Measurements from ENCODE around the gene RICTOR.

The RICTOR gene

DNA sequence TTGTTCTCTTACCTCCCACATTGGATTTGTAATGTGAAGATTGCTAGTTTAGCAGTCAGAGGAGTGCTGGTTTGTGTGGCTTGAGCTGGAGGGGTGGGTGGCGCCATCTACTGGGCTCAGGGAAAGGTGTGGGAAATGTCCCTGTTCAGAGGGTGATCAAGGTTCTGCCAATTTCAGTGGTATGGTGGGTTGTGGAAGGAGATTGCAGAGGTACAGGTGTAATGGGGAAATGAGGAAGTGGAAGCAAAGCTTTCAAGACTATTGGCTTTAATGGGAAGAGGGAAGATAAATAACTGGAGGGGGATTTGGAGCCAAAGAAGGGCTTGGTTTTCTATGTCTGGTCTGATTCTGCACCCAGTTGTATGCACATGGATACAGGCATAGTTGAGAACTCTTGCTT is 152.0 kb downstream of the RICTOR start:
- no peak overlapping the region for H3K27ac ChIP-seq
- peak; percentile 97 for TF ChIP-seq CTCF (conservative IDR thresholded peaks at IDR 0.05)

DNA sequence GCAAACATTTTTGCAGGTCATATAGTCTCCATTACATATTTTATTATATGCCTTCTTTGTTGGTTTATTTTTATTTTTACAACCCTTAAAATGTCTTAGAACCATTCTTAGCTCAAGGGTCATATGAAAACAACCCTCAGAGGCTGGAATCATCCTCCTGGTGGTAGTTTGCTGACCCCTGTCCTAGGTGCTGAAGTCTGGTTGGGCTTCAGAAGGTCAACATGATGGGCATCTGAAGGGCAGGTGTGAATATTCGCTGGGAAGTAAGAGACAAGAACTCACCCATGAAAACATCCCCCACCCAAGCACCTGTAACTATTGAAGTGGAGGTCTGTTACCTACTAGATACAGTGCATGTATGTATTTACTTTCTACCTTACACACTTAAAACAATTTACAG is 153.0 kb downstream of the RICTOR start:
- TF ChIP-seq CTCF (conservative IDR thresholded peaks at IDR 0.05): no peak
- H3K27ac ChIP-seq: no peak overlapping the region

GRCh38 chr5:38916802-38917201 is 157.4 kb downstream of the RICTOR start:
- no peak for TF ChIP-seq CTCF (conservative IDR thresholded peaks at IDR 0.05)
- H3K27ac ChIP-seq: no peak overlapping the region

GRCh38 chr5:38913714-38914113 is 160.5 kb downstream of the RICTOR start:
- H3K27ac ChIP-seq: no peak overlapping the region
- no peak for TF ChIP-seq CTCF (conservative IDR thresholded peaks at IDR 0.05)

DNA sequence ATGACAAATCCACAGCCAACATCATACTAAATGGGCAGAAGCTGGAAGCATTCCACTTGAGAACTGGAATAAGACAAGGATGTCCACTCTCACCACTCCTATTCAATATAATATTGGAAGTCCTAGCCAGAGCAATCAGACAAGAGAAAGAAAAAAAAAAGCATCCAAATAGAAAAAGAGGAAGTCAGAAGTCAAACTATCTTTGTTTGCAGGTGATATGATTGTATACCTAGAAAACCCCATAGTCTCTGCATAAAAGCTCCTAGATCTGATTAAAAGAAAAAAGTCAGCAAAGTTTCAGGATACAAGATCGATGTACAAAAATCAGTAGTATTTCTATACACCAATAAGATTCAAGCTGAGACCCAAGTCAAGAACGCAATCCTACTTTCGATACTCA is 162.3 kb downstream of the RICTOR start:
- H3K27ac ChIP-seq: no peak overlapping the region
- no peak for TF ChIP-seq CTCF (conservative IDR thresholded peaks at IDR 0.05)

DNA sequence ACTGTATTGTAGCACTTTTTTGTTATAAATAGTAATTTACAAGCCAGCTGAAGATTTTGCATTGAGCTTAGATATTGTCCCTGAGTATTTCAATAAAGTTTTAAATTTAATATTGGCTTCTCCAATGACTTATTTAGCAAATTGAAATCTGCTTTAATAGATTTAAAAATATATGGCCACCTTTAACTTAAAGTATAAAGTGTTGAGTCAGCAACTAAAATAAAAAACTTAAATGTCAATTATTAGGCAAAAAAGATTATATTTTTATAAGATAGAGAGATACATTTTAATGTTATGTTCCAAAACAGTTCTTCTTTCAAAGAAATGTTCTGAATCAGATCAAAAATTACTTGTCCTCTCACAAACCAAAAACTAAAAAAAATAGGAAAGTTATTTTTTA is 167.7 kb downstream of the RICTOR start:
- no peak for TF ChIP-seq CTCF (conservative IDR thresholded peaks at IDR 0.05)
- no peak overlapping the region for H3K27ac ChIP-seq

GRCh38 chr5:38905516-38905915 is 168.7 kb downstream of the RICTOR start:
- no peak overlapping the region for H3K27ac ChIP-seq
- TF ChIP-seq CTCF (conservative IDR thresholded peaks at IDR 0.05): no peak

GRCh38 chr5:38899936-38900335 is 174.3 kb downstream of the RICTOR start:
- TF ChIP-seq CTCF (conservative IDR thresholded peaks at IDR 0.05): no peak
- no peak overlapping the region for H3K27ac ChIP-seq
